K562 (cell line): Measurements from ENCODE around the gene TRIOBP. TPM values are rescaled to one million over a fixed set of nuclear protein-coding genes. Genes with fewer than 3 reads are reported as not detected.

Experiments
- CLOCK ChIP-seq: fragments of 250-450 bp; sonication (Bioruptor Pico); IDR thresholded peaks from 2 replicates; pipeline ENCODE4 v1.4.0; 2020; ENCODE audit warnings: mild to moderate bottlenecking, moderate library complexity, borderline replicate concordance
- CREM ChIP-seq: IDR thresholded peaks from 2 replicates; pipeline ENCODE4 v1.6.1; 2014; ENCODE audit warnings: antibody characterized with exemption, low read depth
- GATA2 ChIP-seq: sonication (generic); formaldehyde crosslinking; IDR thresholded peaks from 2 replicates; pipeline ENCODE4 v1.4.0; 2020; ENCODE audit warnings: mild to moderate bottlenecking, missing genetic modification reagents
- HMG20A ChIP-seq: fragments of 450-650 bp; formaldehyde crosslinking; conservative IDR thresholded peaks from 2 replicates; pipeline ENCODE4 v1.4.0; 2020; ENCODE audit warnings: mild to moderate bottlenecking, mixed read lengths
- MCM2 ChIP-seq: fragments of 450-650 bp; IDR thresholded peaks from 2 replicates; pipeline ENCODE4 v1.6.1; 2017; ENCODE audit warnings: low read depth, mild to moderate bottlenecking
- MXD1 ChIP-seq: fragments of 250-450 bp; sonication (Bioruptor Pico); IDR thresholded peaks from 2 replicates; pipeline ENCODE4 v1.8.0; 2021; ENCODE audit warnings: borderline replicate concordance, mild to moderate bottlenecking, moderate library complexity; ENCODE audit not compliant: poor library complexity, severe bottlenecking
- NR2C1 ChIP-seq, 2 experiments: fragments of 450-650 bp; IDR thresholded peaks; 2 replicates each; pipeline ENCODE4 v1.6.1; 2017; ENCODE audit warnings: mild to moderate bottlenecking in 2 of 2, antibody characterized with exemption in 1 of 2, inconsistent platforms in 1 of 2, missing compliant biosample characterization in 1 of 2, missing genetic modification characterization in 1 of 2
- NR2C2 ChIP-seq, 2 experiments: fragments of 200-800 bp in 1 of 2; sonication (Bioruptor generic) in 1 of 2; sonication (generic) in 1 of 2; formaldehyde crosslinking in 1 of 2; IDR thresholded peaks; 2 replicates each; pipeline versions ENCODE4 v1.6.1 to v1.8.0; 2016 to 2022; ENCODE audit warnings: mild to moderate bottlenecking in 1 of 2, missing compliant biosample characterization in 1 of 2, missing genetic modification characterization in 1 of 2, missing genetic modification reagents in 1 of 2
- POLR3A ChIP-seq: IDR thresholded peaks from 2 replicates; pipeline ENCODE4 v1.6.1; 2011; ENCODE audit warnings: borderline replicate concordance, mild to moderate bottlenecking, moderate library complexity; ENCODE audit not compliant: insufficient read length, insufficient read depth; ENCODE audit errors: extremely low read depth
- PTRF ChIP-seq: fragments of 450-650 bp; IDR thresholded peaks from 2 replicates; pipeline ENCODE4 v1.6.1; 2016; ENCODE audit warnings: mild to moderate bottlenecking, missing genetic modification characterization, missing compliant biosample characterization
- RAD51 ChIP-seq: fragments of 450-650 bp; IDR thresholded peaks from 2 replicates; pipeline ENCODE4 v1.7.1; 2016; ENCODE audit warnings: low read depth, mild to moderate bottlenecking, borderline replicate concordance
- TAL1 ChIP-seq: fragments of 450-650 bp; IDR thresholded peaks from 2 replicates; pipeline ENCODE4 v1.6.1; 2016; ENCODE audit warnings: mild to moderate bottlenecking
- TRIM24 ChIP-seq, 2 experiments: fragments of 450-650 bp; IDR thresholded peaks; 2 replicates each; pipeline ENCODE4 v1.6.1; 2016
- ZBTB11 ChIP-seq, 3 experiments: fragments of 200-800 bp in 1 of 3; fragments of 250-450 bp in 1 of 3; fragments of 450-650 bp in 1 of 3; sonication (Bioruptor Pico) in 1 of 3; sonication (Bioruptor generic) in 1 of 3; formaldehyde crosslinking in 1 of 3; IDR thresholded peaks; 2 replicates each; pipeline versions ENCODE4 v1.6.1 to v1.8.0; 2016 to 2022; ENCODE audit warnings: mild to moderate bottlenecking in 2 of 3, missing genetic modification characterization in 2 of 3, missing compliant biosample characterization in 1 of 3, moderate library complexity in 1 of 3
- ZEB2 ChIP-seq: fragments of 450-650 bp; IDR thresholded peaks from 2 replicates; pipeline ENCODE4 v1.6.1; 2016
- ZFPM2 ChIP-seq: fragments of 250-450 bp; sonication (Bioruptor Pico); IDR thresholded peaks from 2 replicates; pipeline ENCODE4 v1.5.1; 2022; ENCODE audit warnings: mild to moderate bottlenecking
- ZNF436 ChIP-seq: fragments of 250-450, 450-650 bp; sonication (Bioruptor Pico); formaldehyde crosslinking; IDR thresholded peaks from 2 replicates; pipeline ENCODE4 v1.7.0; 2020; ENCODE audit warnings: mild to moderate bottlenecking
- ZNF589 ChIP-seq: fragments of 200-800 bp; sonication (Bioruptor generic); IDR thresholded peaks from 2 replicates; pipeline ENCODE4 v1.6.1; 2016; ENCODE audit warnings: low read depth, missing genetic modification characterization, missing compliant biosample characterization
- polyA plus RNA-seq, 8 experiments: library from polyadenylated mRNA; depleted of rRNA in 4 of 8; stranded (reverse) in 5 of 8; unstranded in 3 of 8; fragments of >200 nt; fragmentation: Nextera tagmentation in 2 of 8; fragmentation: Illumina TruSeq in 1 of 8; extraction: Ambion mirVana in 2 of 8; extraction: Trizol in 1 of 8; gene quantifications; 2 replicates each; pipeline versions ENCODE4 v1.2.1 to v1.2.3, GENCODE V29; 2011 to 2014; ENCODE audit warnings: inconsistent platforms in 1 of 8, missing spikeins in 1 of 8
- total RNA-seq, 7 experiments: library from RNA; depleted of rRNA in 6 of 7; stranded (reverse); fragments of >200 nt in 6 of 7; fragmentation: Illumina TruSeq in 2 of 7; extraction: Trizol in 2 of 7; gene quantifications; 2 replicates each; pipeline versions ENCODE4 v1.2.1 to v1.2.3, GENCODE V29; 2011 to 2021; ENCODE audit warnings: low replicate concordance in 1 of 7

TRIOBP gene
- total and polyA plus RNA-seq, 9 of the 15 experiments (the other 6 are each of a cell fraction or from before 2014, with no cell fraction given), result 0.24 to 13.8 (median 5.5) TPM

GRCh38 chr22:37762389-37762836 lies 65.6 kb downstream of the TRIOBP start (continued):
- TF ChIP-seq CLOCK (no peak), PTRF (no peak), NR2C2 (CRISPR knock-in tag; IDR thresholded peaks at IDR 0.05) (no peak), NR2C2 (tag; IDR thresholded peaks at IDR 0.05) (peak; percentile 77), ZEB2 (no peak), TAL1 (no peak), ZNF589 (CRISPR knock-in tag) (no peak), MXD1 (CRISPR knock-in tag) (no peak), NR2C1 (IDR thresholded peaks at IDR 0.05) (peak; percentile 73), NR2C1 (tag; IDR thresholded peaks at IDR 0.05) (peak; percentile 50), MCM2 (no peak), ZNF436 (CRISPR knock-in tag) (no peak), TRIM24 (IDR thresholded peaks at IDR 0.05) (0 out of 4 replicates have a peak, but pooled peaks of 1 of the 2 experiments have one; percentile 34), ZBTB11 (CRISPR knock-in tag; IDR thresholded peaks at IDR 0.05) (no peak), HMG20A (CRISPR knock-in tag) (no peak), GATA2 (no peak), ZFPM2 (CRISPR knock-in tag) (no peak), POLR3A (no peak), RAD51 (no peak), CREM (0 out of 2 replicates have a peak, but pooled peaks have one; percentile 8)
